K562 (cell line): ENCODE measurements around the gene TXN2.

Experiments
- E2F1 ChIP-seq: sonication (generic); formaldehyde crosslinking; IDR thresholded peaks from 2 replicates; pipeline ENCODE4 v1.8.1; 2023; ENCODE audit warnings: mild to moderate bottlenecking, missing genetic modification reagents, moderate library complexity
- PBX2 ChIP-seq, 2 experiments: IDR thresholded peaks in 1 of 2; conservative IDR thresholded peaks in 1 of 2; 2 replicates each; pipeline ENCODE4 v1.6.1; 2016; ENCODE audit warnings: low read depth in 2 of 2, mild to moderate bottlenecking in 1 of 2, missing compliant biosample characterization in 1 of 2, missing genetic modification characterization in 1 of 2, moderate library complexity in 1 of 2

- TF ChIP-seq PBX2 (CRISPR knock-in tag; IDR thresholded peaks at IDR 0.05; ENCODE audit: low read depth): no peak
- no peak for TF ChIP-seq PBX2 (tag; conservative IDR thresholded peaks at IDR 0.05; ENCODE audit: low read depth)
- no peak for TF ChIP-seq E2F1 (CRISPR knock-in tag)
These were observed 12.2 kb downstream of the TXN2 start for GRCh38 chr22:36469094-36469710.
